ENCODE measurements around the gene TEAD1.

DNA sequence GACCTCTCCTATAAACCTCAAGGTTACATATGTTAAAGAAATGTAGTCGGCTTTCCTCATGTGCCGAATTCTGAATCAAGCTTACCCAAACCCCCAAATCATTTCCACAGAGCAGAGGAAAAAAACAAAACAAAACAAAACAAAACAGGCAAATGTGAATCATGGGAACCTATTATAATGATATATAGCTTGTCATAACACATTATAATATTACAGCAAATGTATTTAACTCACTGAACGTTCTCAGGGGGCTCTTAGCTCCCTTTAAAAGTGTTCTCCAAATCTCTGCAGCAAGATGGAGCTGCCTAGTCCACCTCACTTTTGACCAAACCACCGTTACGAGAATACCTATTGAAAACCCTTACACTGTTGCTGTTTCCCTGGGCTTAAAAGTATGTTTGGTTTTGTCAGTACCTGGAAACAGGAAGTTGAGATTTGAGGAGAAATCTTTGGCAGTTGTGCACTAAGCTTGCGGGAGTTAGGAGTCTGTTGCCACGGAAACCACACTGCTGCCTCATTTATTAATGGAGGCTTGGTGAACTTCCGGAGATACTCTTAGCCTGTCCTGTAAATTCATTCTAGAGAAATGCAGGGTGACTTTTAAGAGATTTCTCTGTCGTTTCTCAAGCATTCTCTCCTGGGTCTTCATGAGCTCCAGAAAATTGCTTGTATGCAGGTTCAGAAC is 167.9 kb downstream of the TEAD1 start:
- no peak for TF ChIP-seq POLR2AphosphoS5 (IDR thresholded peaks at IDR 0.05)
- no peak for TF ChIP-seq CTCF (IDR thresholded peaks at IDR 0.05; ENCODE audit: poor library complexity, severe bottlenecking)
- no peak for TF ChIP-seq EP300 (conservative IDR thresholded peaks at IDR 0.05; ENCODE audit: poor library complexity, severe bottlenecking)
- TF ChIP-seq EZH2 (IDR thresholded peaks at IDR 0.05; ENCODE audit: borderline replicate concordance, insufficient read depth, low read length, poor library complexity, severe bottlenecking), result no peak
- TF ChIP-seq TAF1 (IDR thresholded peaks at IDR 0.05; ENCODE audit: low read depth), result no peak

All from neural cell (in vitro differentiated cells).